H1 (cell line): ENCODE data around the gene TMPRSS3. TPM values are rescaled to one million over a fixed set of nuclear protein-coding genes. Genes with fewer than 3 reads are reported as not detected.

Experiments
- EZH2 ChIP-seq: fragments of 200-600 bp; sonication (generic); IDR thresholded peaks from 2 replicates; pipeline ENCODE4 v1.7.1; 2012; ENCODE audit warnings: low read depth, mild to moderate bottlenecking, moderate library complexity, low read length, inconsistent platforms; ENCODE audit not compliant: severe bottlenecking
- HDAC2 ChIP-seq, 2 experiments: fragments of 300-600 bp in 1 of 2; sonication (generic) in 1 of 2; IDR thresholded peaks; 2 replicates each; pipeline ENCODE4 v1.6.1; 2011 to 2012; ENCODE audit warnings: low read depth in 2 of 2, low read length in 2 of 2, mild to moderate bottlenecking in 2 of 2, moderate library complexity in 2 of 2, borderline replicate concordance in 1 of 2, inconsistent platforms in 1 of 2
- NANOG ChIP-seq: IDR thresholded peaks from 2 replicates; pipeline ENCODE4 v1.6.1; 2011; ENCODE audit warnings: low read length, low read depth, mild to moderate bottlenecking, inconsistent platforms; ENCODE audit not compliant: insufficient read depth, poor library complexity, severe bottlenecking
- RBBP5 ChIP-seq: IDR thresholded peaks from 2 replicates; pipeline ENCODE4 v1.7.1; 2012; ENCODE audit warnings: low read depth, mild to moderate bottlenecking, inconsistent platforms, low read length, moderate library complexity, borderline replicate concordance
- SP4 ChIP-seq: IDR thresholded peaks from 2 replicates; pipeline ENCODE4 v1.6.1; 2012; ENCODE audit warnings: low read length, inconsistent platforms
- polyA plus RNA-seq, 7 experiments: library from polyadenylated mRNA; depleted of rRNA in 3 of 7; stranded (reverse) in 5 of 7; unstranded in 2 of 7; fragments of >200 nt in 5 of 7; fragments of 200-250 nt in 2 of 7; gene quantifications; 1 replicate in 5 of 7; 2 replicates in 1 of 7; 4 replicates in 1 of 7; pipeline versions ENCODE4 v1.2.1 to v1.2.3, GENCODE V29; 2011 to 2013; ENCODE audit warnings: missing spikeins in 2 of 7, mixed read lengths in 2 of 7
- total RNA-seq: library from RNA; stranded (reverse); fragmentation: NEBNext Ultra II Directional; extraction: Animal tissue kit (Norgen Biotek cat#: 25700); gene quantifications from 2 replicates; pipeline ENCODE4 v1.2.1, GENCODE V29; 2021

TMPRSS3 gene
- total and polyA plus RNA-seq, 2 of the 8 experiments (the other 6 are each of a cell fraction or from before 2014, with no cell fraction given) = 0.38 TPM; not detected in 1

DNA sequence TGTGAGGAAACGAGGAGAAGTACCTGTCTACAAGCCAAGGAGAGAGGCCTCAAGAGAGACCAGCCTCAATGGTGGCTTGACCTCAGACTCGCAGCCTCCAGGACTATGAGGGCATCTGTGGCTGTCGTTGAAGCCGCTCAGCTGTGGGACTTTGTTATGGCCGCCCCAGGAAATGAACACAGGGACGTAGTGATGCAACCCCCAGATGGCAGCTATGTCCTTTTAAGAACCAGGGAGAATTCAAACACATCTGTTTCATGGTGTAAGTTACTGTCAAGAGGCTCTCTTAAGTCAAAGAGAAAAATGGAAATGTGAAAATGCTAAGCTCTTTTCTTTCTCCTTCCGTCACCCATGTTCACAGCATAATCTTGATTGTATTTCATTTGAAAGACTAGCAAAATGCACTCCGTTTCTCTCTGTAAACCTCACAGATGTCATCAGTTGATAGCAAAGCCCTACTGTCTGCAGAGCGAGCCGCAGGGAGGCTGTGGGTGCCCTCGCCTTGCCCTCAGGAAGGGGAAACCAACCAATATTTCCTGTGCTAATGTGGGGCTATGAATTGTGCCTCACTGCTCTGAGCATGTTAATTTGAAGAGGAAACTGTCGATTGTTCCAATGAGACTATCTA is 29.2 kb upstream of the TMPRSS3 start (continued):
- TF ChIP-seq EZH2 = no peak
- no peak for TF ChIP-seq RBBP5
- no peak for TF ChIP-seq HDAC2 (IDR thresholded peaks at IDR 0.05; ENCODE audit: borderline replicate concordance in 1 of 2, low read depth in 2 of 2, low read length in 2 of 2)
- no peak for TF ChIP-seq NANOG
- no peak for TF ChIP-seq SP4
